Ureter (tissue), 1 donor: ENCODE data around the gene EIF3K. TPM values are rescaled to one million over a fixed set of nuclear protein-coding genes. Genes with fewer than 3 reads are reported as not detected.
"Not testable (repeated sequence)": the region's sequence is repeated elsewhere in the genome, so short reads cannot be mapped to it uniquely, and the experiment has no call there.

Source experiments
- DNase-seq: peaks from one replicate; pipeline ENCODE4 v3.0.0-alpha.2; 2020; ENCODE audit warnings: low spot score
- total RNA-seq: library from RNA; stranded (reverse); gene quantifications from one replicate; pipeline ENCODE4 v1.2.4, GENCODE V29; 2023
- donor health status: DM: yes; HTN: yes; CAD: no.

Gene EIF3K, protein sequence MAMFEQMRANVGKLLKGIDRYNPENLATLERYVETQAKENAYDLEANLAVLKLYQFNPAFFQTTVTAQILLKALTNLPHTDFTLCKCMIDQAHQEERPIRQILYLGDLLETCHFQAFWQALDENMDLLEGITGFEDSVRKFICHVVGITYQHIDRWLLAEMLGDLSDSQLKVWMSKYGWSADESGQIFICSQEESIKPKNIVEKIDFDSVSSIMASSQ
- 322 TPM for total RNA-seq

DNA sequence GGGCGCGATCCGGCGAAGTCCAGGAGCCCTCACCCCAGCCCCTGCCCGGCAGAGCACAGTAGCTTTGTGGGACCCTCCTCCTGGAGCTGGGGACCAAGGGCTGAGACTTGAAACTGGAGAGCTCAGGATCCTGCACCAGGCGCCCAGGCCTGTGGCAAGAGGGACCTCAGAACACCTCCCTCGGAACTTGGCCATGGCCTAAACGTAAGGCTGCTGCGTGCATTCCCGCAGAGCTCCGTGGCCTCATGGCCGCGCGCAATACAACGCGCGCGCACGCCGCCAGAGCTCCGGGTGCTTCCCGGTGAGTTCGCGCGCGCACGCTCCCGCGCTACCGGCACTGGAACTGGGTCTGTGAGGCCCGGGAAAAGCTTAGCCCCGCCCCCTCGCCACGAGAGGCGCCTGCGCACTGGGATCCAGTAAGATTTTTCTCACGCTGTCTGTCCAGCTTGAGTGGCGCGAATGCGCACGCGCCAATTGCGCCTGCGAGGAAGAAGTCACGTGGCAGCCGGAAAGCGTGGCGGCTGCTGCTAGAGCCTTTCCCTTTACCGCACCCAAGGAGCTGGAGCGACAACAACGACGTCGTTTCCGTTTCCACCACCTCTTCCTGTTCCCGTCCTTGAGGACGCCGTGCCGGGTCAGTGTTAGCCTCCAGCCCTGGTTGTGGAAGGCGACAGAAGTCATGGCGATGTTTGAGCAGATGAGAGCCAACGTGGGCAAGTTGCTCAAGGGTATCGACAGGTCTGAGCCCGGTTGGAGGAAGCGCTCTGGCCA, at the start of gene EIF3K:
Gene EIF3K, plus strand, starts transcription at position 599 of the 771 bp plus-strand sequence. Its CDS starts 81 bp downstream, at position 680.
- DNase-seq: peak; percentile 99

DNA sequence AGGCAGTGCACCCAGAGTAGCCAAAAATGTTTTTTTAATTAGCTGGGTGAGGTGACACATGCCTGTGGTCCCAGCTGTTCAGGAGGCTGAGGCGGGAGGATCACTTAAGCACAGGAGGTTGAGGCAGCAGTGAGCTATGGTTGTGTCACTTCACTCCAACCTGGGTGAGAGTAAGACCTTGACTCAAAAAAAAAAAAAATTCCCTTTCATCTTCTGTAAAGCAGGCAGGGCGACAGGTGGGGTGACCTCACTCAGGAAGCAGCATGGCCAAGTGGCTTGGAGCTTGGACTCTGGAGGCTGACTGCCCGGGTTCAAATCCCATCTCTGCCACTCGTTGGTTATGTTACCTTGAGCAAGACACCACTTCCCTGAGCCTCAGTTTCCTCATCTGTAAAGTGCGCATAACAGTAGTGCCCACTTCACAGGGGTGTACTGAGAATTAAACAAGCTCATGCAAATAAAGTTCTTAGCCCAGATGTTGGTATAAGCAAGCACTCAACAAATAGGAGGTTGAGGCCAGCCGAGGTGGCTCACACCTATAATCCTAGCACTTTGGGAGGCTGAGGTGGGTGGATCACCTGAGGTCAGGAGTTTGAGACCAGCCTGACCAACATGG, 49.5 kb upstream of the EIF3K start:
- no peak for DNase-seq

DNA sequence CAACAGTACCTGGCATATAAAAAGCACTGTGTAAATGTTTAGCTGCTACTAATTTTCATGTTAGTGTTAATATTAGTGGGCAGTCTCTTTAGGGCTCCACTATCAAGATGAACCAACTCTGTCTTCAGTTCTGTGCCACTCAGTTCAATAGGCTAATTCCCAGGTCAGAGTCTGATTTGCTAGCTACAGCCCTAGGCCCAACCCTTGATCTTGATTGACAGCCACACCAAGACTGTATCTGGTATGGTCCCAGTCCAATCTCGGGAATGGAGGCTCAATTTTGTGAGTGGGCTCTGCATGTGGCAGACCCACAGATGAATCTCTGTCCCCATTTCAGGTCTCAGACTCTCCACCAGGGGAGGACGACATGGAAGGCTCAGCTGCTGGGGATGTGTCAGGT, 47.3 kb upstream of the EIF3K start:
- no peak for DNase-seq

- DNase-seq: no peak
Measured at GRCh38 chr19:38577826-38578225, 41.2 kb upstream of the EIF3K start.

DNA sequence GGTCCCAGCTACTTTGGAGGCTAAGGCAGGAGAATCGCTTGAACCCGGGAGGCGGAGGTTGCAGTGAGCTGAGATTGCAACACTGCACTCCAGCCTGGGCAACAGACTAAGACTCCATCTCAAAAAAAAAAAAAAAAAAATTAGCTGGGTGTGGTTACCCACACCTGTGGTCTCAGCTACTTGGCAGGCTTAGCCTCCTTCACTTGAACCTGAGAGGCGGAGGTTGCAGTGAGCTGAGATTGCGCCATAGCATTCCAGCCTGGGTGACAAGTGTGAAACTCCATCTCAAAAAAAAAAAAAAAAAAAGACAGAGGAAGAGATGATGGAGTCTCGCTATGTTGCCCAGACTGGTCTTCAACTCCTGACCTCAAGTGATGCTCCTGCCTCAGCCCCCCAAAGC, 39.7 kb upstream of the EIF3K start:
- not testable (repeated sequence) for DNase-seq

GRCh38 chr19:38580080-38580479, 38.9 kb upstream of the EIF3K start:
- no peak for DNase-seq

DNA sequence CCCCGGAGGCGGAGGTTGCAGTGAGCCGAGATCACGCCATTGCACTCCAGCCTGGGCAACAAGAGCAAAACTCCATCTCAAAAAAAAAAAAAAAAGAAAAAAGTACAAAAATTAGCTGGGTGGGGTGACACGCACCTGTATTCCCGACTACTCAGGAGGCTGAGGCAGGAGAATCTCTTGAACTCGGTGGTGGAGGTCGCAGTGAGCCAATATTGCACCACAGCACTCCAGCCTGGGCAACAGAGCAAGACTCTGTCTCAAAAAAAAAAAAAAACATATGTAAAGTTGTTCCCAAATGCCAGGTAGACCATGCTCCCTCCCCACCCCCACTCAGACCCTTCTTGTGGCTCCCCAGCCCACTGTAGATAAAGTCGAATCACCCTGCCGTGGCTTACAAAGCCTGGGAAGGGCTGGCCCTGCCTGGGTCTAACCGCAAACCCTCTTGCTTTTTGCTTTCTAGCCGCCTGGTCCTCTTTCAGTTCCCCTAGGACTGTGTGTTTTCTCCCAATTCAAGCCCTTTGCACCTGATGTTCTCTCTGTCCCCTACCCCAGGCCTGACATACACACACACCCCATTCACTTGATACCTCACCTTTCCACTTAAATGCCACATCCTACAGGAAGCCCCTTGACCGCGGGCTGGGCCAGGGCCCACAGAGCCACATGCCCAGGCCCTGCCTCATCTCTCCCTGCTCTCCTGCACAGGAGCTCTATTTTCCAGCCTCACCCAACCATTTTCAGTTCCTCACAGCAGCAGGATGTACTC, 35.6 kb upstream of the EIF3K start:
- DNase-seq: no peak

DNA sequence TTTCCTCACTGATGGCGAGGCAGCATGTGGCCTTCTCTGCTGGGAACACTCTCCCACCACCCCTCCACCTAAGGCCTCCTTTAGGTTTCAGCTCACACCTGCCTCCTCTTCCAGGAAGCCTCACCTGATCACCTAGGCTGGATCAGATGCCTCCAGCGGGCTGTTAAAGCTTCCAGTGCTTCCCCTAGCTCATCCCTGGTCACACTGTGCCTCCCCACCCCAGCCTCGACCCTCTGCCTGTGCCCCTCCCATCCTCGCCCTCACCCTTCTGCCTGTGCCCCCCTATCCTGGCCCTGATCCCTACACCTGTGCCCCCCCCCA, 35.0 kb upstream of the EIF3K start:
- no peak for DNase-seq

DNA sequence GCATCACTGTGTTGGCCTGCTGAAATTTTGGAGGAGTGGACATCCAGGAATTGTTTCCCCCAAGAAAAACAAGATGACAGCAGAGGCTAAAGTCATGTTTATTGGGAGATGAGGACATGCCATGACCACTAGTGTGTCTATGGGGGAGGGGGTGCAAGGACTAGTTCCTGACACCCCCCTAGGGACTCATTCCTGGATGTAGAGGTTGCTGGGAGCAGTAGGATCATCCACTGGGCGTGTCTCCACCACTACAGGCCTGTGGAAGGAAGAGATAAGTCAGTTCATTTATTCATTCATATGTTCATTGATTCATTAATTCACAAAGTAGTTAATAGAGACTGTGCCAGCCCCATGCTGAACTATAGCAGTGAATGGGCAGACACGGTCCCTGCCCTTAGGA, 31.4 kb upstream of the EIF3K start:
- DNase-seq: no peak

GRCh38 chr19:38588041-38588440, 30.9 kb upstream of the EIF3K start:
- no peak for DNase-seq

- no peak for DNase-seq
Measured at GRCh38 chr19:38592940-38593339, 26.0 kb upstream of the EIF3K start.

DNA sequence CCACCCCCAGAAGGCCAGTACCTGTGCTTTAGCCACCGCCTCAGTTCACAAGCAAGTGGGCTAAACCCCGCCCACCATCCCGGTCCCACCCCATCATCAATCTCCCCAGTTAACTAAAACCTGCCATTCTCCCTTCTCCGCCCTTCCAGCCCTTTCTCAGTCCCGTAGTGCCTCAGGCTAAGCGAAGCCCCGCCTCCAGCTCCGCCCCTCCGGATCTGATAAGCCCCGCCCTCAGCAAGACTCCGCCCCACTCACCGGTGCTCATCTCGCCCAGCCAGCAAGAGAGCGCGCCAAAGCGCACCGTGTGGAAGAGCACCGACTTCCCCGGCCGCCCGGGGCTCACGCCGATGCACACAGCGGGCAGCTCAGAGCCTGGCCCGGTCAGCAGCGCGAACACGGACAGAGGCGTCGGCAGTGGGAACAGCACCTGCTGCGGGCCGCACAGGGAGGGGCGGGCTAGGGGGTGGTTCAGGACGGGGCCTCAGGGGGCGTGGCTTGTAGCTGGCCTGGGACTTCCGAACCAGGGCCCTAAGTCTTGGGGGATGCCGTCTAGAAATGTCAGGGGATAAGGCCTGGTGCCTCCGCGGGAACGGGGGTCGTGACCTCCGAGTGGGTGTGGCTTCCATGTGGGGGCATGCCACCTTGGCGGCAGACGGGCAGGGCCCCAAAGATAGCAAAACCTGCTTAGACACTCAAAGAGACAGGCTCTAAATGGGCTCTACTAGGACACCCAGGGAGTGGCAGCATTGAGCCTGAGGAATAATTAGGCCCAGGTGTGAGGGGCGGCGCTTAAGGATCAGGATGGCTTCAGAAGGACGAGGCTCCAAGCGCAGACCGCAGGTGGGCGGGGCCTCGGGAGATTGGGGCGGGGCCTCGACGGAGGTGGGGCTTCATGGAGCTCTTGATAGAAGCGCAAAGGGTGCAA, 22.7 kb upstream of the EIF3K start:
- peak; percentile 72 for DNase-seq

DNA sequence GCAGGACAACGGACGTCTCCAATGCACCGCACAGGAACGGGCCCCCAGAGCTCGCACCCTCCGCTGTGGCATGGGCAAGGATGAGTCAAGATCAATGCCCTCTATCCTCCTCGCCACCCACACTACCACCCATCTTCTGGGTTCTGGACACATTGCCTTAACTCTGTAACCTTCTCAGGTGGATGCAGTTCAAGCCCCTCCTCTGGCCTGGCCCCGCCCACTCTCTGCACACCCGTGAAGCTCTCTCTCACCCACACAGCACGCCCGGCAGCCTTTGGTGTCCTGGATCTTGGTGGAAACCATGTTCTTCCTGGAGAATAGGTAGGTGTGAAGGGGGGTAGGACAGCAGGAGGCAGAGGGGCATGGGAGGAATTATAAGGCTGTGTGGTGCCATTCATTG, 21.9 kb upstream of the EIF3K start:
- DNase-seq: no peak

GRCh38 chr19:38599722-38600121, 19.3 kb upstream of the EIF3K start:
- no peak for DNase-seq

GRCh38 chr19:38602856-38603255, 16.1 kb upstream of the EIF3K start:
- not testable (repeated sequence) for DNase-seq

DNA sequence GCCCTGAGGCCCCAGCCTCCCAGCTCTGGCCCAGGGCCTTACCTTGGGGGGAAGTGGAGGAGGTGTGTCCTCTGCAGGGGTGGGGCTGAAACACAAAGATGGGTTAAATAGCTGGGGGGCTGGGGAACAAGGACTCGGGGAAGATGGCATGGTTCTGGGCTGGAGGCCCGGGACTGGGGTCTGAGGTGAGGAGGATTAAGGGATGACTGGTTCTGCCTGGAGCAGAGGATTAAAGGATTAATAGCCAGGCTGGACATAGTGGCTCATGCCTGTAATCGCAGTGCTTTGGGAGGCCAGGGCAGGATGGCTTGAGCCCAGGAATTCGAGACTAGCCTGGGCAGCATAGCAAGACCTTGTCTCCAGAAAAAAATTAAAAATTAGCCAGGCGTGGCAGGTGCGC, 12.9 kb upstream of the EIF3K start:
- DNase-seq: no peak

- no peak for DNase-seq
Measured at GRCh38 chr19:38614289-38614688, 4.7 kb upstream of the EIF3K start.

GRCh38 chr19:38615007-38615581, 3.9 kb upstream of the EIF3K start:
- DNase-seq: no peak

DNA sequence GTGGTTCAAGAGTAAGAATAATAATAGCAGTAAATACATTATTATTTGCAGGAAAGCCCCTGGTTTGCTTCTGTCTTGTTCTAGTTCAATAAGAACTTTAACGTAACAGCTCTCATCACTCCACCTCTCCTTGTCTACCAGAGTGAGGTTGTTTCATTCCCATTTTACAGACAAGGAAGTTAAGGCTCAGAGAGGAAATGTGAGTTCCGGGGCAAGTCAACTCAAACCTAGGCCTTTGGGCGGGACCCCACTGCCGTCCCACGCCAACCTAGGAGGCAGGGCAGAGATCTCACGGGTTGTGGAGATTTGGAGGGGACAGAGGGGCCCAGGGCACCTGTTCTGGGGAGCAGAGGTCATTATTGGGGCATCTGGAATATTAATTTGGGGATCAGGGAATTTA, 2.7 kb upstream of the EIF3K start:
- DNase-seq: no peak

GRCh38 chr19:38617283-38617763, 1.7 kb upstream of the EIF3K start:
- DNase-seq: no peak
